Activated naive CD4-positive, alpha-beta T cell treated with anti-CD3 and anti-CD28 coated beads, Interleukin-2, amount 50 U/mL, for 16 hours (primary cell): Measurements from ENCODE around the gene VPREB3.

ENCODE experiments used
- DNase-seq: peaks from one replicate; pipeline ENCODE4 v3.0.0-alpha.2; 2020

The VPREB3 gene

DNA sequence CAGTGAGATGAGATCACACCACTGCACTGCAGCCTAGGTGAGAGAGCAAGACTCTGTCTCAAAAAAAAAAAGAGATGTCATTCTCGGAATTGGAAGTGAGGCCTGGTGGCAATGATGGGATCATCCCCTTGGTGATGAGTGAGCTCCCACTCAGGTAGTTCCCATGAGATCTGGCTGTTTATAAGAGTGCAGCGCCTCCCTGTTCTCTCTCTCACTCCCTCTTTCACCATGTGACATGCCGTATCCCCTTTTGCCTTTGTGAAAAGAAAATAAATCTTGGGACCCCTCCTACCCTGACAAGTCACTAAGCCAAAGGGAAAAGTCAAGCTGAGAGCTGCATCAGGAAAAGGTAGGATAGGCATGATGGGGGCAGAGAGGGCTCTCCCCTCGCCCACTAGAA is 32.1 kb downstream of the VPREB3 start:
- DNase-seq: no peak

DNA sequence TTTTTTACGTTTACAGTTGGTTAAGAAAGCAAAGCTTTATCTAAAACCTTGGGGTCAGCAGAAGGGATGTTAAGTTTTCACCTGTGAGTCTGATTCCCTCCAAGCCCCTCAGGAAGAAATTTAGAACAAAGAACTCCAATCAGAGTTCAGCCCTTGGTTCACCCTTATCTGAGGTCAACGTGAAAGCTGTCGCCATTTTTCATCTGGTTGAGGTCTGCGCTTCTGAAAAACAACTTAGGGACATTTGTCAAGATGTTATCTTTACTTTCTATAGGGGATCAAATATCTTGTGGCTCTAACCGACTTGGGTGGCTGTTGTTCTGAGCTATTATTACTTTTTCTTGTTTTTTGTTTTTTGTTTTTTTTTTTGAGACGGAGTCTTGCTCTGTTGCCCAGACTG is 33.4 kb downstream of the VPREB3 start:
- DNase-seq: no peak

- DNase-seq: no peak
These were observed 35.7 kb downstream of the VPREB3 start for GRCh38 chr22:23718371-23719165.

GRCh38 chr22:23716811-23717801 is 37.1 kb downstream of the VPREB3 start:
- peak; percentile 84 for DNase-seq

GRCh38 chr22:23715806-23716375 is 38.3 kb downstream of the VPREB3 start:
- no peak for DNase-seq

DNA sequence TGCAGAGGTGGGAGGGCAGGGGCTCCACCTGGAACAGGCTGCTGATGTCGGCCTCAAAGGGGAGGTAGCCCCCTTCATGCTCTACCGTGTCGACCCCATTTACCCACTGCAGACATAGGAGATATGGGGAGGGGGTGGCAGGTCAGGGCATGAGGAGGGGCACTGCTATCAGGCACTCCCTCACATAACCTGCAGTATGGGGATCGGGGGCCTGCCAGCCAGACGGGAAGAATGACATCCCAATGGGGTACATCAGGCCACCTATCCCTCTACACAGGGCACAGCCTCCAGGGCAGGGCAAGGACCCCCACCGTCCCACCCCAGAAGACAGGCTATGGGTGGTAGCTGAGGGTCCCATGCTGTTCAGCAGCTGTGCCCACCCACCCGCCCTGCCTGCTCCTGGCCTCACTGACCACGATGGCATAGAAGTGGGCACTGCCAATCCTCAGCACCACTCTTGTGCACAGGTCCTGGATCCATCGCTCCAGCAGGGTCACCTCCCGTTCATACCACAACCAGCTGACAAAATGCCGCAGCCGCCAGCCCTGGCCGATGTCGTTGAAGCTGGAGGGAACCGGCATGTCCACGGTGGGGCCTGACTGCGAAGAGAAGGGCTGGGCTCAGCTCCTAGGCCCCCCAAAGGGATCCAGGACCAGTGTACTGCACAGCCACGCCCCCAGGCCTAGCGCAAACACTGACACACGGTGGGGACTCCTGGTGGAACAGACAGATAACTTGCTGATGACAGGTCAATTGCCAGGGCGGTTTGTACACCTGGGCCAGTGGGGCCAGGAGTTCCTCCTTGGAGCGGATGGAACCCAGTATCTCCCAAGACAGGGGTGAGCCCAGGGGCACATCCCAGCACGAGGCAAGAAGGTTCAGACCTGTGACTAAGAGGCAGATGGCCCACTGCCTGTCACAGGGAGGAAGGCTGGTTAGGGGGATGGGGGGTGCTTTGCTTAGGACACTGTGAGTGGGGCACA is 39.3 kb downstream of the VPREB3 start:
- no peak for DNase-seq

GRCh38 chr22:23713696-23714595 is 40.3 kb downstream of the VPREB3 start:
- no peak for DNase-seq

DNA sequence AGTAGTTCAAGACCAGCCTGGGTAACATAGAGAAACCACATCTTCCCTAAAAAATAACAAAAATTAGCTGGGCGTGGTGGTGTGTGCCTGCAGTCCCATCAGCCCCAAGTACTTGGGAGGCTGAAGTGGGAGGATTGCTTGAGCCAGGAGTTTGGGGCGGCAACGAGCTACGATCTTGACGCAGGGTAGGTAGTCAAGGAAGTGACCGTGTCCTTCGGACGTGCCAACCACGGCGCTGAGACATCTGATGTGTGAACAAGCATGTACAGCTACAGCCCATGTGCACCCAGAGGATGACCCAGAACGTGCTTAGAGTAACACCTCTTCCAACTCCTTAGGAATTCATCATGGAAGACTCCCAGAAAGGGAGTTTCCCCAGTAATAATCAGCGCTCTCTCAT is 42.0 kb downstream of the VPREB3 start:
- DNase-seq: no peak

GRCh38 chr22:23709107-23709506 is 45.1 kb downstream of the VPREB3 start:
- no peak for DNase-seq

GRCh38 chr22:23708270-23708669 is 46.0 kb downstream of the VPREB3 start:
- no peak for DNase-seq

GRCh38 chr22:23705358-23705757 is 48.9 kb downstream of the VPREB3 start:
- no peak for DNase-seq

DNA sequence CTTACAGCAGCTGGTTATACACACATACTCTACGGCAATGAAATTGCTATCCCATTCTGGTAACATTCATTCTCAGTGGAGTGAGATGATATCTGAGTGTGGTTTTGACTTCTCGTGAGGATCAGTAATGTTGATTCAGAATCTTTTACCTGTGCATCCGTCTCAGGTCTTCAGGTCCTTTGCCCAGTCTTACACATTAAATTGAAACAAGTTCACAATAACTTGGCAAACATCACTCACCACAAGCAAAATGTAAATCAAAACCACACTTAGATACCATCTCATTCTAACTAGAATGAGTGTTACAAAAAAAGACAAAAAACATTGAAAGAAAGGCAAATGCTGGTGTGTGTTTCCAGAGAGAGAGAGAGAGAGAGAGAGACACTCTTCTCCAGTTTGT is 49.4 kb downstream of the VPREB3 start:
- no peak for DNase-seq

DNA sequence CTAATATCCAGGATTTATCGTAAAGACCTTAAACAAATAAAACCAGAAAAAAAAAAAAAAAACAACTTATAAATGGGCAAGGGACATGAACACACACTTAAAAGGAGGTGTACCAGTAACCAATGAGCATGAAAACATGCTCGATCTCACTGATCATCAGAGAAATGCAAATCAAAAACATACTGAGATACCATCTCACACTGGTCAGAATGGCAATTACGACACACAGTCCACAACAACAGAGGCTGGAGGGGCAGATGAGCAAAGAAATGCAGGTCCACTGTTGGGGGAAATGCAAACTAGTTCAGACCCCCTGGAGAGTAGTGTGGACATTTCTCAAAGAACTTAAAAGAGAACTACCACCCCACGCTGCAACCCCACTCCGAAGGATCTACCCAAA is 50.2 kb downstream of the VPREB3 start:
- no peak for DNase-seq
